DND-41 (cell line): Measurements from ENCODE around the gene JUP.

Experiments used
- ATAC-seq: fragments of 200-7000 bp; cut with Tn5 transposase; 3 replicates; pipeline ENCODE4 v1.9.1; 2021; ENCODE audit warnings: low read depth; ENCODE audit not compliant: insufficient read depth
- DNase-seq: peaks from one replicate; pipeline ENCODE4 v3.0.0-alpha.2; 2020
- H2AFZ ChIP-seq: 2 replicates; pipeline ENCODE4 v1.6.0; 2012; ENCODE audit warnings: low read depth, low read length
- H3K27ac ChIP-seq: 2 replicates; pipeline ENCODE4 v1.5.1; 2012; ENCODE audit warnings: low read length, inconsistent platforms
- H3K27me3 ChIP-seq: fragments of 200-600 bp; sonication (generic); 2 replicates; pipeline ENCODE4 v1.6.0; 2012; ENCODE audit warnings: low read length, mild to moderate bottlenecking, inconsistent platforms; ENCODE audit not compliant: insufficient read depth, poor library complexity
- H3K36me3 ChIP-seq: 2 replicates; pipeline ENCODE4 v1.5.1; 2012; ENCODE audit warnings: low read length, inconsistent platforms; ENCODE audit not compliant: insufficient read depth
- H3K4me1 ChIP-seq: 2 replicates; pipeline ENCODE4 v1.5.1; 2012; ENCODE audit warnings: mild to moderate bottlenecking, low read length; ENCODE audit not compliant: insufficient read depth
- H3K4me2 ChIP-seq: 2 replicates; pipeline ENCODE4 v1.6.0; 2012; ENCODE audit warnings: mild to moderate bottlenecking, moderate library complexity, low read length, inconsistent platforms; ENCODE audit not compliant: insufficient read depth
- H3K4me3 ChIP-seq, 2 experiments: fragments of 200-600 bp in 1 of 2; shearing (Covaris generic) in 1 of 2; 2 replicates each; pipeline ENCODE4 v1.5.1; 2012 to 2016; ENCODE audit warnings: inconsistent platforms in 2 of 2, low read length in 2 of 2, mild to moderate bottlenecking in 2 of 2, low read depth in 1 of 2, moderate library complexity in 1 of 2
- H3K79me2 ChIP-seq: 2 replicates; pipeline ENCODE4 v1.6.0; 2012; ENCODE audit warnings: low read length, inconsistent platforms; ENCODE audit not compliant: insufficient read depth
- H3K9ac ChIP-seq: 2 replicates; pipeline ENCODE4 v1.6.0; 2012; ENCODE audit warnings: low read depth, mild to moderate bottlenecking, inconsistent platforms, low read length, moderate library complexity
- H3K9me3 ChIP-seq: 2 replicates; pipeline ENCODE4 v1.5.1; 2012; ENCODE audit warnings: low read length, moderate library complexity, mild to moderate bottlenecking, inconsistent platforms; ENCODE audit not compliant: insufficient read depth, severe bottlenecking
- H4K20me1 ChIP-seq: 2 replicates; pipeline ENCODE4 v1.6.0; 2012; ENCODE audit warnings: low read length; ENCODE audit not compliant: insufficient read depth
- CTCF ChIP-seq: IDR thresholded peaks from 2 replicates; pipeline ENCODE4 v1.5.1; 2012; ENCODE audit warnings: borderline replicate concordance, low read length, moderate library complexity, mild to moderate bottlenecking; ENCODE audit not compliant: poor library complexity, severe bottlenecking; ENCODE audit errors: extremely low read depth
- EZH2 ChIP-seq: IDR thresholded peaks from 3 replicates; pipeline ENCODE4 v1.6.1; 2012; ENCODE audit warnings: borderline replicate concordance, low read depth, mild to moderate bottlenecking, moderate library complexity, low read length, inconsistent platforms; ENCODE audit not compliant: severe bottlenecking

Gene JUP

GRCh38 chr17:41731836-41732235 lies 54.7 kb downstream of the JUP start:
- no peak for ATAC-seq
- Histone ChIP-seq H3K27me3 (peaks cover 4% of the 10 kb centered on the region), H3K4me2 (no peak overlapping the region), H4K20me1 (no peaks in the 10 kb centered on the region), H3K27ac (no peak overlapping the region), H3K9me3 (no peaks in the 10 kb centered on the region), H3K79me2 (no peaks in the 10 kb centered on the region), H3K4me3 (no peak overlapping the region), H3K36me3 (no peaks in the 10 kb centered on the region), H2AFZ (no peak overlapping the region), H3K9ac (no peak overlapping the region), H3K4me1 (no peaks in the 10 kb centered on the region)
- DNase-seq, result no peak
- TF ChIP-seq EZH2 (no peak), CTCF (no peak)

- DNase-seq (no peak), ATAC-seq (no peak)
- no peak overlapping the region for H3K4me3 ChIP-seq
Measured at GRCh38 chr17:41730479-41730878, 56.0 kb downstream of the JUP start.

GRCh38 chr17:41728056-41728455 lies 58.5 kb downstream of the JUP start:
- TF ChIP-seq EZH2 (no peak), CTCF (no peak)
- H3K27me3 ChIP-seq, result peaks cover 4% of the 10 kb centered on the region
- ATAC-seq, result no peak
- no peaks in the 10 kb centered on the region for H3K9me3 ChIP-seq
- no peaks in the 10 kb centered on the region for H3K36me3 ChIP-seq
- no peak overlapping the region for H3K4me2 ChIP-seq
- no peak overlapping the region for H2AFZ ChIP-seq
- H3K4me1 ChIP-seq, result no peaks in the 10 kb centered on the region
- no peaks in the 10 kb centered on the region for H3K79me2 ChIP-seq
- no peak overlapping the region for H3K4me3 ChIP-seq
- H4K20me1 ChIP-seq, result 0 out of 2 replicates have a peak, but pooled peaks cover 2% of the 10 kb centered on the region
- H3K9ac ChIP-seq, result no peak overlapping the region
- DNase-seq, result no peak
- no peak overlapping the region for H3K27ac ChIP-seq

More at GRCh38 chr17:41730479-41730878, 56.0 kb downstream of the JUP start:
- Histone ChIP-seq H3K79me2 (no peaks in the 10 kb centered on the region), H3K4me1 (no peaks in the 10 kb centered on the region), H4K20me1 (no peaks in the 10 kb centered on the region), H3K9me3 (no peaks in the 10 kb centered on the region), H3K27ac (no peak overlapping the region), H3K27me3 (peaks cover 4% of the 10 kb centered on the region), H3K9ac (no peak overlapping the region), H3K36me3 (no peaks in the 10 kb centered on the region), H3K4me2 (no peak overlapping the region), H2AFZ (no peak overlapping the region)
- TF ChIP-seq EZH2 (no peak), CTCF (no peak)

- H3K79me2 ChIP-seq, result no peaks in the 10 kb centered on the region
- H3K4me2 ChIP-seq, result no peak overlapping the region
- ATAC-seq (no peak), DNase-seq (no peak)
- H2AFZ ChIP-seq, result no peak overlapping the region
- no peak overlapping the region for H3K4me3 ChIP-seq
- H3K36me3 ChIP-seq, result no peaks in the 10 kb centered on the region
- H3K9ac ChIP-seq, result no peak overlapping the region
- TF ChIP-seq CTCF (no peak), EZH2 (no peak)
- 0 out of 2 replicates have a peak, but pooled peaks cover 2% of the 10 kb centered on the region for H4K20me1 ChIP-seq
- H3K9me3 ChIP-seq, result no peaks in the 10 kb centered on the region
- no peaks in the 10 kb centered on the region for H3K4me1 ChIP-seq
- no peaks in the 10 kb centered on the region for H3K27me3 ChIP-seq
- H3K27ac ChIP-seq, result no peak overlapping the region
Measured at GRCh38 chr17:41725134-41725533, 61.4 kb downstream of the JUP start.
